Measurements from ENCODE around the gene ZNF280A. TPM values are rescaled to one million over a fixed set of nuclear protein-coding genes. Genes with fewer than 3 reads are reported as not detected.

Gene ZNF280A
- total RNA-seq, 2 experiments from 2014 or later, result not detected

DNA sequence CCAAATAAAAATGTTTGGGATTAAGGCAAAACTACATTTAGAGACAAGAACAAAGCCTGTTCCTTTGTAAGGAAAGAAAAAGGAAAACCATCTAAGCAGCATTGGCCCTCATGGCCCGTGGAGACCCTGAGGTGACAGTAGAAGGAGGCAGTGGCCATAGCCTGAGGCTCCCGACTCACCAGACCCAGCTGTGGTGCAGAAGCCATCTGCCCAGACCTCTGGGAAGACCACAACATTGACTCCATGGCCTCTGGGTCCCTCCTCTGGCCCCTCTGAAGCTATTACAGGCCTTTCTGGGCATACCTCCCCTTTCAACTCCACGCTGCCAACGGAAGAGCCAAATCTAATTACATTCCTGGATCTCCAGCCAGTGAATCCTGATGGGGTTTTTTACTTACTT, 32.6 kb upstream of the ZNF280A start:
- peaks cover 3% of the 10 kb centered on the region for H3K27me3 Mint-ChIP-seq
- no peaks in the 10 kb centered on the region for H3K9me3 Mint-ChIP-seq
- H3K4me1 Mint-ChIP-seq, result no peaks in the 10 kb centered on the region
- ChIA-PET CTCF (no interaction called here), POLR2A (no interaction called here)
- no peak overlapping the region for H3K27ac Mint-ChIP-seq
- H3K4me3 Mint-ChIP-seq, result no peak overlapping the region
- DNase-seq, result no peak
- no peaks in the 10 kb centered on the region for H3K36me3 Mint-ChIP-seq (ENCODE audit: low read depth)

- no peaks in the 10 kb centered on the region for H3K36me3 Mint-ChIP-seq (ENCODE audit: low read depth)
- ChIA-PET CTCF (interaction anchor here (1.5 kb wide), 1 partner anchor 36 kb away, joined by 4 read pairs; no protein-coding TSS in a partner anchor), POLR2A (no interaction called here)
- H3K9me3 Mint-ChIP-seq, result no peaks in the 10 kb centered on the region
- H3K27me3 Mint-ChIP-seq, result peaks cover 3% of the 10 kb centered on the region
- H3K27ac Mint-ChIP-seq, result no peak overlapping the region
- no peaks in the 10 kb centered on the region for H3K4me1 Mint-ChIP-seq
- no peak overlapping the region for H3K4me3 Mint-ChIP-seq
- no peak for DNase-seq
These were observed 30.8 kb upstream of the ZNF280A start for GRCh38 chr22:22550789-22551434.

- peaks cover 3% of the 10 kb centered on the region for H3K27me3 Mint-ChIP-seq
- no peak for DNase-seq
- no peaks in the 10 kb centered on the region for H3K4me1 Mint-ChIP-seq
- ChIA-PET POLR2A (no interaction called here), CTCF (no interaction called here)
- no peaks in the 10 kb centered on the region for H3K9me3 Mint-ChIP-seq
- no peaks in the 10 kb centered on the region for H3K36me3 Mint-ChIP-seq (ENCODE audit: low read depth)
- H3K4me3 Mint-ChIP-seq, result no peak overlapping the region
- no peak overlapping the region for H3K27ac Mint-ChIP-seq
These were observed 28.8 kb upstream of the ZNF280A start for GRCh38 chr22:22548910-22549309.

GRCh38 chr22:22548317-22548716, 28.2 kb upstream of the ZNF280A start:
- H3K27ac Mint-ChIP-seq, result no peak overlapping the region
- DNase-seq, result no peak
- no peaks in the 10 kb centered on the region for H3K4me1 Mint-ChIP-seq
- POLR2A ChIA-PET, result no interaction called here
- no peak overlapping the region for H3K4me3 Mint-ChIP-seq
- peaks cover 3% of the 10 kb centered on the region for H3K27me3 Mint-ChIP-seq
- CTCF ChIA-PET, result no interaction called here
- H3K36me3 Mint-ChIP-seq (ENCODE audit: low read depth), result no peaks in the 10 kb centered on the region
- no peaks in the 10 kb centered on the region for H3K9me3 Mint-ChIP-seq

DNA sequence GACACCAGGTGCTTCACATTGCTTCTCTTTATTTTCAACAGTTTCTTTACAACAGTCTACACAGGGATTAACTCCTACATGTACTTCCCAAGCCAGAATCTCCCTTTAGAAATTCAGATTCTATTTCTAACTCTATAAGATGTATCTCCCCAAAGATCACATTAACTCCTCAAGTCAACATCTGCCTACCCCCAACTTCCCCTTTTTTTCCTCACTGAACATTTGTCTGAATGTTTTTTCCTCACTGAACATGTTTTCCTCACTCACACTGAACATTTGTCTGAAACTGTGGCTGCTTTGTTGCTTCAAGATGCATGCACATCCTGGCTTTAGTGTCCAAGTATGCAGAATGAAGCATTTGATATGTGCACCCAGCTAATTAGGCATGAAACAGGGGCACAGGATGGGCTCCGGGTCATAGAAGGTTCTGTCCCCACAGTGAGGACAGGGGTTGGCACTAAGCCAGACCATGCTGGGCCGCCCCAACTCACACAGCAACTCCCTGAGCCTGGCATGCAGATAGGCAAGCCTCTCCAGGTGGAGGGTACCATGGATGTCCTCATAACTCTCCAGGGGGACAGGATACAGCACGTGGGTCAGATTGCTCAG, 27.7 kb upstream of the ZNF280A start:
- no peaks in the 10 kb centered on the region for H3K36me3 Mint-ChIP-seq (ENCODE audit: low read depth)

DNA sequence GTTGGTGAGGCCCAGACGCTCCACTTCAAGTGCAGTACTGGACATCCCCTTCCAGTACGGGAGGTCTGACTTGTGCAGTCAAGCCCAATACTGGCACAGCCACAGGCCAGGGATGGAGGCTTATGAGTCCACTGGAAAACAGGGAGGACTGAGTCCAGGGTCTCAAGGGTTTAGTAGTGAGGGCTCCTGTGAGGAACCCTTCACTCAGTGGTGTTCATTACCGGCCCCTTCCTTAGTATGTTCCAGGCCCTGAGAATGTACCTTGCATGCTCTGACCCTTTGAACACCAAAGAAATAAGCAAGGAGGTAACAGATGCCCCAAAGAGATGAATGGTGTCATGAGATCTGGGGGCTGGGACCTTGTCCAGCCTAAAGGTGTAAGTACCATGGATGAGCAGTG, 27.2 kb upstream of the ZNF280A start:
- POLR2A ChIA-PET, result no interaction called here
- peaks cover 6% of the 10 kb centered on the region for H3K27me3 Mint-ChIP-seq
- H3K36me3 Mint-ChIP-seq (ENCODE audit: low read depth), result no peaks in the 10 kb centered on the region
- no peaks in the 10 kb centered on the region for H3K9me3 Mint-ChIP-seq
- no peak for DNase-seq
- H3K4me1 Mint-ChIP-seq, result no peaks in the 10 kb centered on the region
- CTCF ChIA-PET, result no interaction called here
- no peak overlapping the region for H3K4me3 Mint-ChIP-seq
- H3K27ac Mint-ChIP-seq, result no peak overlapping the region

More for the DNA sequence above, 27.7 kb upstream of the ZNF280A start:
- peaks cover 3% of the 10 kb centered on the region for H3K27me3 Mint-ChIP-seq
- ChIA-PET POLR2A (no interaction called here), CTCF (no interaction called here)
- H3K27ac Mint-ChIP-seq, result no peak overlapping the region
- DNase-seq, result no peak
- no peaks in the 10 kb centered on the region for H3K4me1 Mint-ChIP-seq
- H3K4me3 Mint-ChIP-seq, result no peak overlapping the region
- H3K9me3 Mint-ChIP-seq, result no peaks in the 10 kb centered on the region

DNA sequence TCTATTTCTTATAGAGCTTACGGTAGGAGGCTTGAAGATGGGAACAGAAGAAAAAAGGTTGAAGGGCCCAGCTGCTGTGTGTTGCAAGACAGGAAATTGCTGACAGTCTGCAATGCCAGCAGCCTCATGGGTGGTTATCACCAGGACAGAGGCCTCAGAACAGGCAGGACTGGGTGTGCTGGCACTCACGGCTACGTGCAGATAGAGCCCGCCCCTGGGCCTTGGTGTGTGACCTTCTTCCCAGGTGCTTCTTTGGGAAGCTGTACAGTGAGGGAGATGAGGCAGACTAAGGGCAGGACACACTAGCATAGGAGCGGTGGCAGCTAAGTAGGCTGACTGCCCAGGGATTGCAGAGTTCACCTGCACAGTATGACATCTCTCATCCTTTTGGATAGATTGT, 26.4 kb upstream of the ZNF280A start:
- Mint-ChIP-seq H3K4me1 (no peaks in the 10 kb centered on the region), H3K36me3 (ENCODE audit: low read depth) (no peaks in the 10 kb centered on the region), H3K27ac (no peak overlapping the region), H3K27me3 (peaks cover 9% of the 10 kb centered on the region), H3K4me3 (no peak overlapping the region), H3K9me3 (no peaks in the 10 kb centered on the region)
- ChIA-PET CTCF (no interaction called here), POLR2A (no interaction called here)
- no peak for DNase-seq

- H3K27me3 Mint-ChIP-seq, result peaks cover 9% of the 10 kb centered on the region
- H3K4me1 Mint-ChIP-seq, result no peaks in the 10 kb centered on the region
- H3K27ac Mint-ChIP-seq, result no peak overlapping the region
- POLR2A ChIA-PET, result no interaction called here
- CTCF ChIA-PET, result interaction anchor here (0.7 to 1.3 kb wide), 4 partner anchors 9 to 201 kb away, joined by 3 to 4 read pairs (median 3); partner anchors contain the start of genes PRAME and ZNF280B
- H3K4me3 Mint-ChIP-seq, result no peak overlapping the region
- H3K36me3 Mint-ChIP-seq (ENCODE audit: low read depth), result no peaks in the 10 kb centered on the region
- no peaks in the 10 kb centered on the region for H3K9me3 Mint-ChIP-seq
- DNase-seq, result no peak
These were observed 25.0 kb upstream of the ZNF280A start for GRCh38 chr22:22545084-22545483.

DNA sequence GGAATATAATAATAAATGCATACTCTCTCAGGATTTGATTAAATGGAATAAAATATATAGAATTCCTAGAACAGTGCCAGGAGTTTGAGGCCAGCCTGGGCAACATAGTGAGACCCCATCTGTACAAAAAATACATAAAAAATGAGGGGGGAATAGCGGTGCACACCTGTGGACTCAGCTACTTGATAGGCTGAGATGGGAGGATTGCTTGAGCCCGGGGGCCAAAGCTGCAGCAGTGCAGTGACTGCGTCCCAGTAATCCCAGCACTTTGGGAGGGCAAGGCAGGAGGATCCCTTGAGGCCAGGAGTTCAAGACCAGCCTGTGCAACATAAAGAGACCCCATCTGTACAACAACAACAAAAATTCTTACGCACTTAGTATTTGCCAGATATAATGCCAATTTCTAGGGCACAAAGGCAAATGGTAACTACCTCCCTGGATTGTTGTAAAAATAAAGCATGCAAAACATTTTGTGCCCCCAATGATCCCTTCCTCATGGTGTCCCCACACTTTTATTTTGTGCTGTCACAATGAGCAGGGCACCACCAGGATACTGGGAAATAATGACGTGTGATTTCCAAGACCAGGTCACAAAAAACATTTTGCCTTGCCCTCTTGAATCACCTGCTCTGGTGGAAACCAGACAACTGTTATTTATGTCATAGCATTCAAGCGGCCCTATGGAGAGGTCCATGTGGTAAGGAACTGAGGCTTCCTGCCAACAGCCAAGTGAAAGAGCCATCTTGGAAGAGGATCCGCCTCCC, 18.3 kb upstream of the ZNF280A start:
- Mint-ChIP-seq H3K4me1 (no peaks in the 10 kb centered on the region), H3K9me3 (no peaks in the 10 kb centered on the region), H3K36me3 (ENCODE audit: low read depth) (no peaks in the 10 kb centered on the region), H3K27ac (no peak overlapping the region), H3K27me3 (peaks cover 11% of the 10 kb centered on the region), H3K4me3 (no peak overlapping the region)
- DNase-seq, result no peak
- POLR2A ChIA-PET, result no interaction called here
- CTCF ChIA-PET, result interaction anchor here (1.0 kb wide), 1 partner anchor 76 kb away, joined by 4 read pairs; no protein-coding TSS in a partner anchor

GRCh38 chr22:22536916-22537315, 16.8 kb upstream of the ZNF280A start:
- no peaks in the 10 kb centered on the region for H3K9me3 Mint-ChIP-seq

GRCh38 chr22:22536515-22536914, 16.4 kb upstream of the ZNF280A start:
- H3K36me3 Mint-ChIP-seq (ENCODE audit: low read depth), result no peaks in the 10 kb centered on the region
- H3K27ac Mint-ChIP-seq, result no peak overlapping the region
- no peaks in the 10 kb centered on the region for H3K9me3 Mint-ChIP-seq
- no peak for DNase-seq
- no peaks in the 10 kb centered on the region for H3K4me1 Mint-ChIP-seq
- CTCF ChIA-PET, result interaction anchor here (1.5 kb wide), 1 partner anchor 23 kb away, joined by 4 read pairs; the partner anchor contains the start of gene PRAME
- no peak overlapping the region for H3K4me3 Mint-ChIP-seq
- POLR2A ChIA-PET, result no interaction called here
- H3K27me3 Mint-ChIP-seq, result peaks cover 4% of the 10 kb centered on the region

More at GRCh38 chr22:22536916-22537315, 16.8 kb upstream of the ZNF280A start:
- ChIA-PET POLR2A (no interaction called here), CTCF (no interaction called here)
- Mint-ChIP-seq H3K27me3 (peaks cover 5% of the 10 kb centered on the region), H3K27ac (no peak overlapping the region), H3K36me3 (ENCODE audit: low read depth) (no peaks in the 10 kb centered on the region), H3K4me1 (no peaks in the 10 kb centered on the region), H3K4me3 (no peak overlapping the region)
- no peak for DNase-seq

- Mint-ChIP-seq H3K27me3 (peaks cover 4% of the 10 kb centered on the region), H3K4me1 (no peaks in the 10 kb centered on the region), H3K4me3 (no peak overlapping the region), H3K27ac (no peak overlapping the region), H3K36me3 (ENCODE audit: low read depth) (no peaks in the 10 kb centered on the region), H3K9me3 (no peaks in the 10 kb centered on the region)
- ChIA-PET CTCF (interaction anchor here (1.5 kb wide), 1 partner anchor 23 kb away, joined by 4 read pairs; the partner anchor contains the start of gene PRAME), POLR2A (no interaction called here)
- DNase-seq, result no peak
These were observed 15.6 kb upstream of the ZNF280A start for GRCh38 chr22:22535662-22536061.

- Mint-ChIP-seq H3K4me1 (no peaks in the 10 kb centered on the region), H3K27ac (no peak overlapping the region), H3K4me3 (no peak overlapping the region), H3K9me3 (no peaks in the 10 kb centered on the region), H3K27me3 (peaks cover 4% of the 10 kb centered on the region), H3K36me3 (ENCODE audit: low read depth) (no peaks in the 10 kb centered on the region)
- ChIA-PET CTCF (interaction anchor here (1.5 to 1.6 kb wide), 2 partner anchors 24 to 26 kb away, joined by 3 to 4 read pairs; partner anchors contain the start of genes PRAME and ZNF280B), POLR2A (no interaction called here)
- DNase-seq, result no peak
These were observed 14.7 kb upstream of the ZNF280A start for GRCh38 chr22:22534604-22535415.
